D721Med (cell line): Measurements from ENCODE around the gene NUP62.

ENCODE experiments used
- DNase-seq: peaks from one replicate; pipeline ENCODE4 v3.0.0; 2011; ENCODE audit warnings: low spot score; ENCODE audit not compliant: insufficient read length
- FAIRE-seq: peaks from 2 replicates; lab custom pipeline; 2011; peaks lifted over from hg19 to GRCh38; lab: Jason Lieb, UNC
- CTCF ChIP-seq: IDR thresholded peaks from 2 replicates; pipeline ENCODE4 v1.5.1; 2012; ENCODE audit warnings: mild to moderate bottlenecking, control low read depth; ENCODE audit not compliant: insufficient read depth; ENCODE audit errors: missing control alignments

Gene NUP62

GRCh38 chr19:49892716-49893115 is 36.6 kb downstream of the NUP62 start:
- DNase-seq = no peak
- TF ChIP-seq CTCF = no peak
- no peak for FAIRE-seq

- TF ChIP-seq CTCF = no peak
- no peak for DNase-seq
- FAIRE-seq = no peak
Observed at GRCh38 chr19:49891393-49891792, 37.9 kb downstream of the NUP62 start.

GRCh38 chr19:49890349-49891311 is 38.7 kb downstream of the NUP62 start:
- no peak for FAIRE-seq
- DNase-seq = no peak
- no peak for TF ChIP-seq CTCF

- FAIRE-seq = no peak
- TF ChIP-seq CTCF = no peak
- no peak for DNase-seq
Observed at GRCh38 chr19:49889687-49890348, 39.5 kb downstream of the NUP62 start.

- no peak for DNase-seq
- no peak for FAIRE-seq
- no peak for TF ChIP-seq CTCF
Observed at GRCh38 chr19:49889038-49889686, 40.1 kb downstream of the NUP62 start.

- TF ChIP-seq CTCF = no peak
- FAIRE-seq (no peak), DNase-seq (no peak)
Observed at GRCh38 chr19:49888510-49888824, 40.8 kb downstream of the NUP62 start.
